HepG2 (cell line): ENCODE results near the gene ASCC3. TPM values are rescaled to one million over a fixed set of nuclear protein-coding genes. Genes with fewer than 3 reads are reported as not detected.

Experiments
- ARNT ChIP-seq: fragments of 450-650 bp; IDR thresholded peaks from 2 replicates; pipeline ENCODE4 v1.6.1; 2017
- CENPT ChIP-seq: sonication (generic); formaldehyde crosslinking; IDR thresholded peaks from 2 replicates; pipeline ENCODE4 v1.8.0; 2022; ENCODE audit warnings: low read depth, mild to moderate bottlenecking, moderate library complexity, missing genetic modification reagents
- ELF4 ChIP-seq: sonication (generic); formaldehyde crosslinking; IDR thresholded peaks from 2 replicates; pipeline ENCODE4 v1.5.0; 2020; ENCODE audit warnings: missing genetic modification reagents, mild to moderate bottlenecking, moderate library complexity, borderline replicate concordance
- IKZF4 ChIP-seq: sonication (generic); formaldehyde crosslinking; IDR thresholded peaks from 2 replicates; pipeline ENCODE4 v1.5.1; 2020; ENCODE audit warnings: borderline replicate concordance, mild to moderate bottlenecking, low read depth, missing genetic modification reagents; ENCODE audit errors: not compliant biosample characterization
- MAX ChIP-seq: IDR thresholded peaks from 2 replicates; pipeline ENCODE4 v1.6.1; 2012; ENCODE audit warnings: inconsistent platforms
- PAX8 ChIP-seq: sonication (generic); formaldehyde crosslinking; IDR thresholded peaks from 2 replicates; pipeline ENCODE4 v1.8.0; 2022; ENCODE audit warnings: mild to moderate bottlenecking, missing genetic modification reagents, borderline replicate concordance
- RXRB ChIP-seq: IDR thresholded peaks from 2 replicates; pipeline ENCODE4 v1.6.1; 2016; ENCODE audit warnings: borderline replicate concordance, missing genetic modification reagents, missing compliant biosample characterization
- SMYD3 ChIP-seq: sonication (generic); formaldehyde crosslinking; IDR thresholded peaks from 2 replicates; pipeline ENCODE4 v1.8.1; 2023; ENCODE audit warnings: mild to moderate bottlenecking, missing genetic modification reagents
- THRA ChIP-seq: sonication (generic); formaldehyde crosslinking; IDR thresholded peaks from 2 replicates; pipeline ENCODE4 v1.4.0; 2020; ENCODE audit warnings: missing genetic modification reagents, borderline replicate concordance
- TP53 ChIP-seq: sonication (generic); formaldehyde crosslinking; conservative IDR thresholded peaks from 2 replicates; pipeline ENCODE4 v1.4.0; 2020; ENCODE audit warnings: missing genetic modification reagents
- XRCC5 ChIP-seq: fragments of 200-400 bp; formaldehyde crosslinking; optimal IDR thresholded peaks from 2 replicates; pipeline ENCODE3; 2017; ENCODE audit warnings: mild to moderate bottlenecking, low read length
- YEATS4 ChIP-seq: sonication (generic); formaldehyde crosslinking; IDR thresholded peaks from 2 replicates; pipeline ENCODE4 v1.4.0; 2020; ENCODE audit warnings: missing genetic modification reagents, borderline replicate concordance
- ZBTB21 ChIP-seq: sonication (generic); formaldehyde crosslinking; IDR thresholded peaks from 2 replicates; pipeline ENCODE4 v1.4.0; 2020; ENCODE audit warnings: missing genetic modification reagents
- ZBTB8A ChIP-seq: sonication (generic); formaldehyde crosslinking; IDR thresholded peaks from 2 replicates; pipeline ENCODE4 v1.4.0; 2020; ENCODE audit warnings: mild to moderate bottlenecking, low read depth, missing genetic modification reagents, borderline replicate concordance
- ZFAT ChIP-seq: sonication (generic); formaldehyde crosslinking; conservative IDR thresholded peaks from 2 replicates; pipeline ENCODE4 v1.8.1; 2023; ENCODE audit warnings: missing genetic modification reagents, inconsistent platforms
- ZNF138 ChIP-seq: sonication (generic); formaldehyde crosslinking; IDR thresholded peaks from 2 replicates; pipeline ENCODE4 v1.5.0; 2020; ENCODE audit warnings: mild to moderate bottlenecking, low read depth, missing genetic modification reagents
- ZNF230 ChIP-seq: sonication (generic); formaldehyde crosslinking; IDR thresholded peaks from 2 replicates; pipeline ENCODE4 v1.4.0; 2020; ENCODE audit warnings: mild to moderate bottlenecking, missing genetic modification reagents
- ZNF331 ChIP-seq: sonication (generic); formaldehyde crosslinking; IDR thresholded peaks from 2 replicates; pipeline ENCODE4 v1.4.0; 2020; ENCODE audit warnings: missing genetic modification reagents
- polyA plus RNA-seq, 8 experiments: library from polyadenylated mRNA; depleted of rRNA in 3 of 8; stranded (reverse) in 7 of 8; unstranded in 1 of 8; fragments of >200 nt; fragmentation: Illumina TruSeq in 4 of 8; extraction: Trizol in 4 of 8; gene quantifications; 2 replicates each; pipeline versions ENCODE4 v1.2.1 to v1.2.3, GENCODE V29; 2011 to 2016; ENCODE audit warnings: low read depth in 4 of 8, missing spikeins in 1 of 8, mixed read lengths in 1 of 8; ENCODE audit not compliant: insufficient read depth in 1 of 8
- total RNA-seq, 5 experiments: library from RNA; depleted of rRNA; stranded (reverse); fragments of >200 nt; fragmentation: Illumina TruSeq; extraction: Trizol; gene quantifications; 2 replicates each; pipeline ENCODE4 v1.2.3, GENCODE V29; 2016; ENCODE audit warnings: low read depth in 1 of 5
- TF ChIP-seq, protein P1 (sequence below): sonication (generic); formaldehyde crosslinking; conservative IDR thresholded peaks from 2 replicates; pipeline ENCODE4 v1.5.0; 2020; ENCODE audit warnings: missing genetic modification reagents
- TF ChIP-seq, protein P2 (sequence below): sonication (generic); formaldehyde crosslinking; IDR thresholded peaks from 2 replicates; pipeline ENCODE4 v1.9.0; 2021; ENCODE audit warnings: missing genetic modification reagents, borderline replicate concordance
- TF ChIP-seq, protein P3 (sequence below): sonication (generic); formaldehyde crosslinking; IDR thresholded peaks from 2 replicates; pipeline ENCODE4 v1.4.0; 2020; ENCODE audit warnings: mild to moderate bottlenecking, missing genetic modification reagents

ASCC3 gene
- total and polyA plus RNA-seq, 2 of the 13 experiments (the other 11 are each of a cell fraction or from before 2014, with no cell fraction given) = 23.1 to 55.7 TPM

GRCh38 chr6:100880853-100881706, at the start of gene ASCC3 (continued):
- TF ChIP-seq, protein P1, sequence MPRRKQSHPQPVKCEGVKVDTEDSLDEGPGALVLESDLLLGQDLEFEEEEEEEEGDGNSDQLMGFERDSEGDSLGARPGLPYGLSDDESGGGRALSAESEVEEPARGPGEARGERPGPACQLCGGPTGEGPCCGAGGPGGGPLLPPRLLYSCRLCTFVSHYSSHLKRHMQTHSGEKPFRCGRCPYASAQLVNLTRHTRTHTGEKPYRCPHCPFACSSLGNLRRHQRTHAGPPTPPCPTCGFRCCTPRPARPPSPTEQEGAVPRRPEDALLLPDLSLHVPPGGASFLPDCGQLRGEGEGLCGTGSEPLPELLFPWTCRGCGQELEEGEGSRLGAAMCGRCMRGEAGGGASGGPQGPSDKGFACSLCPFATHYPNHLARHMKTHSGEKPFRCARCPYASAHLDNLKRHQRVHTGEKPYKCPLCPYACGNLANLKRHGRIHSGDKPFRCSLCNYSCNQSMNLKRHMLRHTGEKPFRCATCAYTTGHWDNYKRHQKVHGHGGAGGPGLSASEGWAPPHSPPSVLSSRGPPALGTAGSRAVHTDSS (CRISPR knock-in tag) = no peak
- TF ChIP-seq ZFAT (CRISPR knock-in tag) (no peak), XRCC5 (no peak), ZNF138 (peak; percentile 92), RXRB (CRISPR knock-in tag) (peak; percentile 63), ZBTB8A (CRISPR knock-in tag) (no peak; the same call in 1 of the 2 replicates), ZNF230 (CRISPR knock-in tag) (no peak; the same call in 1 of the 2 replicates), SMYD3 (CRISPR knock-in tag) (0 out of 2 replicates have a peak, but pooled peaks have one; percentile 12), CENPT (CRISPR knock-in tag) (peak; percentile 90; the same call in 1 of the 2 replicates), TP53 (CRISPR knock-in tag) (peak; percentile 92), MAX (peak; percentile 94), YEATS4 (CRISPR knock-in tag) (peak; percentile 94), ZBTB21 (CRISPR knock-in tag) (no peak), PAX8 (peak; percentile 54; the same call in 1 of the 2 replicates), ELF4 (CRISPR knock-in tag) (peak; percentile 71), THRA (CRISPR knock-in tag) (peak; percentile 69; the same call in 1 of the 2 replicates), ZNF331 (CRISPR knock-in tag) (peak; percentile 82), IKZF4 (peak; percentile 74), ARNT (no peak)
- TF ChIP-seq, protein P2, sequence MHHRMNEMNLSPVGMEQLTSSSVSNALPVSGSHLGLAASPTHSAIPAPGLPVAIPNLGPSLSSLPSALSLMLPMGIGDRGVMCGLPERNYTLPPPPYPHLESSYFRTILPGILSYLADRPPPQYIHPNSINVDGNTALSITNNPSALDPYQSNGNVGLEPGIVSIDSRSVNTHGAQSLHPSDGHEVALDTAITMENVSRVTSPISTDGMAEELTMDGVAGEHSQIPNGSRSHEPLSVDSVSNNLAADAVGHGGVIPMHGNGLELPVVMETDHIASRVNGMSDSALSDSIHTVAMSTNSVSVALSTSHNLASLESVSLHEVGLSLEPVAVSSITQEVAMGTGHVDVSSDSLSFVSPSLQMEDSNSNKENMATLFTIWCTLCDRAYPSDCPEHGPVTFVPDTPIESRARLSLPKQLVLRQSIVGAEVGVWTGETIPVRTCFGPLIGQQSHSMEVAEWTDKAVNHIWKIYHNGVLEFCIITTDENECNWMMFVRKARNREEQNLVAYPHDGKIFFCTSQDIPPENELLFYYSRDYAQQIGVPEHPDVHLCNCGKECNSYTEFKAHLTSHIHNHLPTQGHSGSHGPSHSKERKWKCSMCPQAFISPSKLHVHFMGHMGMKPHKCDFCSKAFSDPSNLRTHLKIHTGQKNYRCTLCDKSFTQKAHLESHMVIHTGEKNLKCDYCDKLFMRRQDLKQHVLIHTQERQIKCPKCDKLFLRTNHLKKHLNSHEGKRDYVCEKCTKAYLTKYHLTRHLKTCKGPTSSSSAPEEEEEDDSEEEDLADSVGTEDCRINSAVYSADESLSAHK (CRISPR knock-in tag) = no peak
- TF ChIP-seq, protein P3, sequence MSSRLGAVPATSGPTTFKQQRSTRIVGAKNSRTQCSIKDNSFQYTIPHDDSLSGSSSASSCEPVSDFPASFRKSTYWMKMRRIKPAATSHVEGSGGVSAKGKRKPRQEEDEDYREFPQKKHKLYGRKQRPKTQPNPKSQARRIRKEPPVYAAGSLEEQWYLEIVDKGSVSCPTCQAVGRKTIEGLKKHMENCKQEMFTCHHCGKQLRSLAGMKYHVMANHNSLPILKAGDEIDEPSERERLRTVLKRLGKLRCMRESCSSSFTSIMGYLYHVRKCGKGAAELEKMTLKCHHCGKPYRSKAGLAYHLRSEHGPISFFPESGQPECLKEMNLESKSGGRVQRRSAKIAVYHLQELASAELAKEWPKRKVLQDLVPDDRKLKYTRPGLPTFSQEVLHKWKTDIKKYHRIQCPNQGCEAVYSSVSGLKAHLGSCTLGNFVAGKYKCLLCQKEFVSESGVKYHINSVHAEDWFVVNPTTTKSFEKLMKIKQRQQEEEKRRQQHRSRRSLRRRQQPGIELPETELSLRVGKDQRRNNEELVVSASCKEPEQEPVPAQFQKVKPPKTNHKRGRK = no peak
